Measurements from ENCODE around the gene SLC25A22.

DNA sequence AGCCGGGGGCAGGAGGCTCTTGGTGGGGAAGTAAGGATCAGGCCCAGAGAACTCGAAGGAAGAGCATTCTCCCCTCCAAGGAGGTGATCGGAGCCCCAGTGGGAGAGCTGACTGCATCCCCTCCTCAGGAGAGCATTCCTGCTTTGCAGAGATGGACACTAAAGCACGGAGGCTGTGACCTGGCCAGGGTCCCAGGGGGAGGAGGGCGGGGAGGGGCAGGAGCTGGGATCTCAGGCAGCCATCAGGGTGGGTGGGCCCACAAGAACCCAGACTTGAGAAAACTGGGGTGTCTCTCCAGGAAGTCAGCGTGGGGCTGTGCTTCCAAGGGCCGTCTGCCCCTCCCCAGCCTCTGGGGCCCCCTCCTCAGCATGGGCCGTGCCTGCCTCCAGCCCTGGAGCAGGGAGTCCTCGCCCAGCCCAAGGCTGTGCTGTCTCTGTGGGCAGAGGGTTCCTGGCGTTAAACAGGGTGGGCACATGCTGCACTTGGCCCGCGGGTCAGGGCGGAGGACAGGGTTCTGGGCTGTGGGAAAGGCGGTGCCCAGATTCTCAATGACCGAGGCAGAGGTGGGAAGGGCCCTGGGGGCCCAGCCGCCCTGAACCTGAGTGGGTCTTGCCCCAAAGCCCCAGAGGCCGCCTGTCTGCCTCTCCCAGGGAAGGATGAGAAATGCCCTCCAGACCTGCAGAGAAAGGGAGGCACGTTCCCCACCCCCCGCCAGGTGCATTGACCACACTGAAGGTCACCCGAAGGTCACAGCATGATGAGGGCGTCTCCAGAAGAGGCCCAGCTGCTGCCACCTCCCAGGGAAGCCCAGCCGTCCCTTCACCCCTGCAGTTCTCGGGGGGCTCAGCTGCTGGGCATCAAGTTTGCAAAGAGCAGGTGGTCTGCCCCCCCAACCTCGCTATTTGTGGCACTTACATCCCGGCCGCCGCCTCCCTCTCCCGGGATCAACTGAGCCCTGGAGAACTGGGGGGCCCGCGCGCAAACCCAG is 8.8 kb downstream of the SLC25A22 start:
- TF ChIP-seq CTCF (conservative IDR thresholded peaks at IDR 0.05 in 1 of 2, IDR thresholded peaks at IDR 0.05 in 1 of 2; ENCODE audit: low read depth in 1 of 2, low read length in 2 of 2) (no peak), EZH2 (IDR thresholded peaks at IDR 0.05; ENCODE audit: low read length, missing control alignments) (no peak)
